NCI-H146 treated with DMSO at 0.1 percent for 48 hours (cell line): ENCODE measurements around the gene SSBP2.

Experiments
- DNase-seq: peaks from one replicate; lab custom pipeline; 2025; ENCODE audit not compliant: unreplicated experiment; lab: John Stamatoyannopoulos, UW

Gene SSBP2

GRCh38 chr5:81767938-81768337 is 17.0 kb upstream of the SSBP2 start:
- no peak for DNase-seq

GRCh38 chr5:81767097-81767496 is 16.2 kb upstream of the SSBP2 start:
- no peak for DNase-seq

- no peak for DNase-seq
Observed at GRCh38 chr5:81766611-81767010, 15.7 kb upstream of the SSBP2 start.

- DNase-seq, result no peak
Observed at GRCh38 chr5:81763294-81763928, 12.5 kb upstream of the SSBP2 start.

- no peak for DNase-seq
Observed at GRCh38 chr5:81762853-81763252, 12.0 kb upstream of the SSBP2 start.

- no peak for DNase-seq
Observed at GRCh38 chr5:81762401-81762800, 11.5 kb upstream of the SSBP2 start.

- no peak for DNase-seq
Observed at GRCh38 chr5:81761970-81762369, 11.1 kb upstream of the SSBP2 start.

GRCh38 chr5:81761270-81761669 is 10.4 kb upstream of the SSBP2 start:
- no peak for DNase-seq

- DNase-seq, result no peak
Observed at GRCh38 chr5:81760521-81760920, 9.6 kb upstream of the SSBP2 start.

GRCh38 chr5:81759632-81760005 is 8.7 kb upstream of the SSBP2 start:
- DNase-seq, result no peak

- DNase-seq, result no peak
Observed at GRCh38 chr5:81757404-81757803, 6.5 kb upstream of the SSBP2 start.

- no peak for DNase-seq
Observed at GRCh38 chr5:81756016-81756415, 5.1 kb upstream of the SSBP2 start.

- DNase-seq, result no peak
Observed at GRCh38 chr5:81755320-81755719, 4.4 kb upstream of the SSBP2 start.

- no peak for DNase-seq
Observed at GRCh38 chr5:81754621-81755020, 3.7 kb upstream of the SSBP2 start.

GRCh38 chr5:81753429-81753828 is 2.5 kb upstream of the SSBP2 start:
- DNase-seq, result no peak

- DNase-seq, result no peak
Observed at GRCh38 chr5:81752644-81752963, 1.7 kb upstream of the SSBP2 start.

- no peak for DNase-seq
Observed at GRCh38 chr5:81751836-81752643, 1.1 kb upstream of the SSBP2 start.

- DNase-seq, result no peak
Observed at GRCh38 chr5:81750308-81751008, 439 bp downstream of the SSBP2 start.

- DNase-seq, result no peak
Observed at GRCh38 chr5:81749561-81750307, 1.2 kb downstream of the SSBP2 start.

- DNase-seq, result no peak
Observed at GRCh38 chr5:81749192-81749560, 1.7 kb downstream of the SSBP2 start.

GRCh38 chr5:81748556-81748955 is 2.3 kb downstream of the SSBP2 start:
- DNase-seq, result no peak

GRCh38 chr5:81747030-81747429 is 3.9 kb downstream of the SSBP2 start:
- DNase-seq, result no peak
